CD4-positive, alpha-beta T cell treated with Interleukin-6 at 100 ng/mL for 8 hours (primary cell): ENCODE data around the gene OTOP3.

ENCODE experiments used
- DNase-seq: peaks from one replicate; pipeline ENCODE4 v3.0.0-alpha.2; 2020; ENCODE audit warnings: mixed read lengths, low spot score

OTOP3 gene

GRCh38 chr17:74916851-74917199, 18.9 kb upstream of the OTOP3 start:
- no peak for DNase-seq

- DNase-seq: no peak
These were observed 18.3 kb upstream of the OTOP3 start for GRCh38 chr17:74917430-74917829.

DNA sequence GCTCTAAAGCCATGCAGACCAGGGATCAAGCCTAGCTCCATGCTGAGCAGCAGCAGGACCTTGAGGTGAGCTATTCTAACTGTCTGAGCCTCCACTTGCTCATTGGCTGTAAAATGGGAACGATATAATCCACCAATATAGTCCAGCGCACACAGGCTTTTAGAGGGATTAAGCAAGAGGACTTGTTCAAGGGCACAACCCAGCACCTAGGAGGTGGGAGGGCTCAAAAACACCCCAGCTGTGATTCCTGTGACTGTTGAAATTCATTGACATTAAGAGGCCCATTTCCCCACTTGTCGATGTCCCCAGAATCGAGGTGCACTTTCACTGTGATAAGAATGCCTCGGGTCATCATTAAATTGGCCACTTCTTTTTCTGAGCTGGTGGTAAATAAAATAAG, 16.8 kb upstream of the OTOP3 start:
- DNase-seq: no peak

DNA sequence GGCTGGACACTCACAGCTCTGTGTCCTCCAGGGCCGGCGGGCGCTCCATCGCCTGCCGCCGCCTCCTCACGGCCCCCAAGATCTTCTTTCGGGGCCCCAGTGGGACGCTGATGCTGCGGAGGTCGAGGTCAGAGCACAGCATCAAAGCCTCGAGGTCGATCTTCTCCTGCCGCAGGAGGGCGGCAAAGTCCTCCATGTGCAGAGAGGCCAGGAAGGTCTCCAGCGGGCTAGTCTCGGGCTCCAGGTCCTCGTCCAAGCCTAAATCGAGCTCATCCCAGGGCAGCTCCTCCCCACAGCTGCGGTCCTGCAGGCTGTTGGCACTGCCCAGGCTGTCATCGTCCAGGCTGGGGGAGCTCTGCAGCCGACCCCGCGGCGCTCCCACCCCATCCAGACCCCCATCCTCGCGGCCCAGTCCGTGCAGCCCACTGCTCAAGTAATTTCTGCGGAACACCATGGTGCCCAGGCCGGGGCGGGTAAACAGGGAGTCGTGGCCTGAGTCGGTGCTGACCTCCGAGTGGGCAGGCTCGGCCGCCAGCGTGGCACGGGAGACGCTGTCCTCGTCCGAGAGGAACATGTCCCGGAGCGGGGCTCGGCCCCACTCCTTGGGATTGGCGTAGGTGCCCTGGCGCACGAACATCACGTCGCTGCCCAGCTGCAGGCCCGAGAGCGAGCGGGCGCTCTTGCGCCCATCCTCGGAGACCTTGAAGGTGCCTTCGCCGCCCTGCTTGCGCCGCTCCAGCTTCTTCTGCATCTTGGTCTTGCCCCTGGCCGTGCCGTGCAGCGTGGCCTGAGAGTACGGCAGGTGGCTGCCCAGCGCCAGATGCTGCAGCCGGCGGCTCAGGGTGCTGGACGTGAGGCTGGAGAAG, 16.0 kb upstream of the OTOP3 start:
- no peak for DNase-seq

GRCh38 chr17:74920306-74920620, 15.4 kb upstream of the OTOP3 start:
- no peak for DNase-seq

- DNase-seq: no peak
These were observed 15.1 kb upstream of the OTOP3 start for GRCh38 chr17:74920642-74921025.

- DNase-seq: no peak
These were observed 14.5 kb upstream of the OTOP3 start for GRCh38 chr17:74921026-74921681.

GRCh38 chr17:74921769-74922168, 13.9 kb upstream of the OTOP3 start:
- DNase-seq: no peak

DNA sequence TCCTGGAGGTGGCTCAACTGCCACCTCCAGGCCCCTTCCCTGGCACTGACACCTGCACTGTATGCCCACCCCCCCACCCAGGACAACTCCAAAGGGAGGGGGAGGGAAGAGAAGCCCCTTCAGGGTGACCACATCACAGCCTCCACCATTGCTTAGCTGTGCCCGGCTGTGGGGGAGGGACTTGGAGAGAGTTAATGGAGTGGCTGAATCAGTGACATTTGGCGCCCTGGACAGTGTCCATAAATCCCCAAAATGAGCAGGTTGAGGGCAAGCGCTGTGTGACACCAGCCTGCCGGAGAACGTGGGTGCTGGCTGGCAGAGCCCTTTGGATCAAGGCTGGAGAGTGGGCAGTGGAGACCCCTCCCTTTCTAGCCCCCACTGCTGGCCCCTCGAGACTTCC, 13.5 kb upstream of the OTOP3 start:
- DNase-seq: no peak

- no peak for DNase-seq
These were observed 12.8 kb upstream of the OTOP3 start, which contains the start of gene USH1G for GRCh38 chr17:74922694-74923537. Gene USH1G, minus strand, starts transcription at chr17:74923255. Its CDS starts 182 bp downstream, at chr17:74923073.

DNA sequence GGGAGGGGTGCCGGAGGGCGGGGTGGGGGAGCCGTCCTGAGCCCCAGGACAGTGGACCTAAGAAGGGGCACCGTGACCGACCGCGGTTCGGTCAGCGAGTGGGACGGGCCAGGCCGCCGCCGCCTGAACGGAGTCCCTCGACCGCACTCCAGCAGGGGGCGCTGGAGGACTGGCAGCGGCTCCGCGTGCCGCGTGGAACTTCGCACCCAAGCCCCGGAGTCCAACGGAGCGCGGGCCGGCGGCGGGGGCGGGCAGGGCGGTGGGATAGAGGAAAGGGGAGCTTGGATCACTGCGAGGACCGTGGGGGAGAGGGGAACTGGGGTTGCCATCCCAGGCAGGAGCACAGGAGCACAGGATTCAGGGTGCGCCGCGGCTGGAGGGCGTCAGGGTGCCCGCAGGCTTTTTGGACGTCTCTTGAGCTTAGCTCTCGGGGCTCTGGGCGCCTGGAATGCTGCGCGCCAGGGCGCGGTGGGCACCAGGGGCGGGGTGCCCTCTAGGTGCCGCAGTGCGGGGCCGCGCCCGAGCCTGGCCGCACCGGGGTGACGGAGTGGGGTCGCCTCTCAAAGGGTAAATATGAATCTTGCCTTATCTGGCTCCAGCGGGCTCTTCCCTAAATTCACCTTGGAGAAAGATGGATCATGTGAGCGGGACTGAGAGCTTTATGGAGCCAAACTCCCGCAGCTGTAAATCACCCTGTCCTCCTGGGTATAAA, 12.0 kb upstream of the OTOP3 start:
- DNase-seq: peak; percentile 56

GRCh38 chr17:74924250-74924948, 11.3 kb upstream of the OTOP3 start, which contains the start of gene OTOP2:
Gene OTOP2, plus strand, starts transcription at chr17:74924273. Its CDS starts 360 bp downstream, at chr17:74924633.
- DNase-seq: no peak

DNA sequence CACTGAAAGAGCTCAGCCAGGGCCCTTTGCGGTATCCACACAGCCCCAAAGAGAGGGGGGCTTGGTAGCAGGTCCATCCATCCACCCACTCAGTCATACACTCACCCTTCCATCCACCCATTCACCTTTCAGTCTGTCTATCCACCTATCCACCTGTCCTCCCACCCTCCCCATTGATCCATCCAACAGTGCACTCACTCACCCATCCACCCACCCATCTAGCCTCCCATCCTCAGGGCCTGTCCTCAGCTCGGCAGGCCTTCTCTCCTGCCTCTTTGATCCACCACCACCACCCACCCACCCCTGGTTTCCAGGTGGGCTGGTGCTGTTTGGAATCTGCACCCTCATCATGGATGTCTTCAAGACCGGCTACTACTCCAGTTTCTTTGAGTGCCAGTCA, 10.5 kb upstream of the OTOP3 start:
- no peak for DNase-seq

GRCh38 chr17:74928786-74929185, 6.9 kb upstream of the OTOP3 start:
- no peak for DNase-seq

DNA sequence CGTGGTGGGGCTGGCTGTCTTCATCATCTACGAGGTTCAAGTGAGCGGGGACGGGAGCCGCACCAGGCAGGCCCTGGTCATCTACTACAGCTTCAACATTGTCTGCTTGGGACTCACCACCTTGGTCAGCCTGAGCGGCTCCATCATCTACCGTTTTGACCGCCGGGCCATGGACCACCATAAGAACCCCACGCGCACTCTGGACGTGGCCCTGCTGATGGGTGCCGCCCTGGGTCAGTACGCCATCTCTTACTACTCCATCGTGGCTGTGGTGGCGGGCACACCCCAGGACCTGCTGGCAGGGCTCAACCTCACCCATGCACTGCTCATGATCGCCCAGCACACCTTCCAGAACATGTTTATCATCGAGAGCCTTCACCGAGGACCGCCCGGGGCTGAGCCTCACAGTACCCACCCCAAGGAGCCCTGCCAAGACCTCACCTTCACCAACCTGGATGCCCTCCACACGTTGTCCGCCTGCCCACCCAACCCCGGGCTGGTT, 5.1 kb upstream of the OTOP3 start:
- no peak for DNase-seq

- no peak for DNase-seq
These were observed 650 bp upstream of the OTOP3 start for GRCh38 chr17:74935048-74935447.

DNA sequence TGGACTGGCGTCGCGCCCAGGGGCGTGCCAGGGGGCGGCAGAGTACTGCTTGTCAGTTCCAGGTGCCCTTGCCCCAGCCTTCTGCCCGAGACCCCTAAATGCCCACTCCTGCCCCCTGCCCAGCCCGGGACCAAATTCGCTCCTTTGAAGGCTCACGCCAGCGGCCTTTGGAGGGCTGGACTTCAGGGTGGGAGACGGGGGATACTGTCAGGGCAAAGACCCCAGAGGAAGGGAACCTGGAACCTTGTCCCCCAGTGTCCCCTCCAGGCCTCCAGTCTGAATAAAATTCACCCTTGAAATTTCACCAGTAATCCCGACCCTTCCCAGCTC, 737 bp downstream of the OTOP3 start:
- no peak for DNase-seq

- no peak for DNase-seq
These were observed 1.7 kb downstream of the OTOP3 start for GRCh38 chr17:74937064-74938051.

- no peak for DNase-seq
These were observed 2.7 kb downstream of the OTOP3 start for GRCh38 chr17:74938194-74938950.
